IMR-90 (cell line): ENCODE data around the gene CABCOCO1. TPM values are rescaled to one million over a fixed set of nuclear protein-coding genes. Genes with fewer than 3 reads are reported as not detected.

Source experiments
- ATAC-seq: fragments of 200-7000 bp; cut with Tn5 transposase; 2 replicates; pipeline ENCODE4 v1.9.1; 2020; ENCODE audit warnings: low read depth, mild to moderate bottlenecking, moderate library complexity
- BruUV-seq: library from RNA; stranded (reverse); fragments of 400-500 nt; replicated peaks from 2 replicates; lab custom pipeline; 2021; lab: Mats Ljungman, UMichigan
- CTCF ChIA-PET: fragments of 300-600 bp; formaldehyde crosslinking; extraction: SDS; loops from one replicate; lab custom pipeline; 2021; ENCODE audit warnings: antibody characterized with exemption; lab: Yijun Ruan, JAX
- POLR2A ChIA-PET: fragments of 300-600 bp; sonication (Branson Sonifier 250); formaldehyde crosslinking; loops from one replicate; lab custom pipeline; 2022; ENCODE audit warnings: antibody characterized with exemption; ENCODE audit not compliant: unreplicated experiment; lab: Charles Lee
- DNase-seq: peaks from one replicate; pipeline ENCODE4 v3.0.0; 2013
- H2AFZ ChIP-seq: replicated peaks from 2 replicates; pipeline ENCODE3; 2013; ENCODE audit warnings: low read length, mild to moderate bottlenecking; ENCODE audit not compliant: poor library complexity
- H2AK5ac ChIP-seq: 2 replicates; pipeline ENCODE4 v1.6.1; 2013; ENCODE audit warnings: low read depth, low read length, inconsistent platforms
- H2AK9ac ChIP-seq: replicated peaks from 2 replicates; pipeline ENCODE3; 2013; ENCODE audit warnings: mild to moderate bottlenecking, low read depth, low read length, moderate library complexity; ENCODE audit not compliant: poor library complexity
- H2BK120ac ChIP-seq: 2 replicates; pipeline ENCODE4 v1.6.1; 2013; ENCODE audit warnings: low read depth, low read length, inconsistent platforms
- H2BK15ac ChIP-seq: 3 replicates; pipeline ENCODE4 v1.6.1; 2013; ENCODE audit warnings: low read depth, low read length, inconsistent platforms
- H2BK20ac ChIP-seq: 2 replicates; pipeline ENCODE4 v1.6.1; 2013; ENCODE audit warnings: low read depth, mild to moderate bottlenecking, inconsistent platforms, low read length, moderate library complexity
- H2BK5ac ChIP-seq: 2 replicates; pipeline ENCODE4 v1.6.1; 2013; ENCODE audit warnings: mild to moderate bottlenecking, low read depth, low read length, inconsistent platforms; ENCODE audit not compliant: poor library complexity, severe bottlenecking
- H3K14ac ChIP-seq: replicated peaks from 2 replicates; pipeline ENCODE4 v1.6.1; 2013; ENCODE audit warnings: low read depth, low read length, inconsistent platforms
- H3K18ac ChIP-seq: 2 replicates; pipeline ENCODE4 v1.6.1; 2013; ENCODE audit warnings: low read depth, low read length, control low read depth
- H3K23ac ChIP-seq: 2 replicates; pipeline ENCODE4 v1.6.1; 2013; ENCODE audit warnings: low read depth, low read length, inconsistent platforms
- H3K27ac ChIP-seq: 2 replicates; pipeline ENCODE4 v1.5.1; 2013; ENCODE audit warnings: mild to moderate bottlenecking, control low read depth, low read length; ENCODE audit not compliant: insufficient read depth
- H3K27me3 ChIP-seq: 2 replicates; pipeline ENCODE4 v1.6.1; 2013; ENCODE audit warnings: low read length; ENCODE audit not compliant: control insufficient read depth, insufficient read depth
- H3K36me3 ChIP-seq: 2 replicates; pipeline ENCODE4 v1.6.1; 2013; ENCODE audit warnings: low read length, mixed read lengths; ENCODE audit not compliant: control insufficient read depth, insufficient read depth
- H3K4ac ChIP-seq: 2 replicates; pipeline ENCODE4 v1.6.1; 2013; ENCODE audit warnings: low read depth, low read length, inconsistent platforms
- H3K4me1 ChIP-seq: 2 replicates; pipeline ENCODE4 v1.6.1; 2013; ENCODE audit warnings: low read length, mixed read lengths; ENCODE audit not compliant: control insufficient read depth, insufficient read depth
- H3K4me2 ChIP-seq: 2 replicates; pipeline ENCODE4 v1.6.1; 2013; ENCODE audit warnings: low read depth, mild to moderate bottlenecking, control low read depth, low read length, moderate library complexity
- H3K4me3 ChIP-seq: 2 replicates; pipeline ENCODE4 v1.5.1; 2013; ENCODE audit warnings: low read depth, mild to moderate bottlenecking, control low read depth, low read length, moderate library complexity; ENCODE audit not compliant: insufficient read depth
- H3K56ac ChIP-seq: 2 replicates; pipeline ENCODE4 v1.6.1; 2013; ENCODE audit warnings: low read length, inconsistent platforms; ENCODE audit not compliant: insufficient read depth; ENCODE audit errors: extremely low read depth
- H3K79me1 ChIP-seq, 2 experiments: 2 replicates each; pipeline ENCODE4 v1.6.1; 2013; ENCODE audit warnings: low read length in 2 of 2, inconsistent platforms in 1 of 2, low read depth in 1 of 2
- H3K9ac ChIP-seq: 2 replicates; pipeline ENCODE4 v1.6.1; 2013; ENCODE audit warnings: low read depth, low read length, control low read depth
- H3K9me1 ChIP-seq: 2 replicates; pipeline ENCODE4 v1.6.1; 2013; ENCODE audit warnings: low read length, inconsistent platforms; ENCODE audit not compliant: insufficient read depth
- H3K9me3 ChIP-seq: 2 replicates; pipeline ENCODE4 v1.6.1; 2013; ENCODE audit warnings: low read length; ENCODE audit not compliant: control insufficient read depth, insufficient read depth
- H4K20me1 ChIP-seq: 2 replicates; pipeline ENCODE4 v1.6.1; 2013; ENCODE audit warnings: low read length, inconsistent platforms; ENCODE audit not compliant: insufficient read depth
- H4K5ac ChIP-seq: 2 replicates; pipeline ENCODE4 v1.6.1; 2013; ENCODE audit warnings: mild to moderate bottlenecking, low read depth, low read length, control low read depth
- H4K8ac ChIP-seq, 2 experiments: 2 replicates each; pipeline ENCODE4 v1.6.1; 2013; ENCODE audit warnings: low read depth in 2 of 2, low read length in 2 of 2, control low read depth in 1 of 2, inconsistent platforms in 1 of 2
- H4K91ac ChIP-seq: 2 replicates; pipeline ENCODE4 v1.6.1; 2013; ENCODE audit warnings: low read depth, low read length, inconsistent platforms; ENCODE audit not compliant: insufficient read depth
- CEBPB ChIP-seq: IDR thresholded peaks from 2 replicates; pipeline ENCODE4 v1.6.1; 2012; ENCODE audit warnings: low read depth, low read length, improper control_type of control experiment
- MAFK ChIP-seq: IDR thresholded peaks from 2 replicates; pipeline ENCODE4 v1.6.1; 2012; ENCODE audit warnings: low read depth, low read length, improper control_type of control experiment
- NFE2L2 ChIP-seq: fragments of 150-350 bp; IDR thresholded peaks from 2 replicates; pipeline ENCODE4 v1.6.1; 2016; ENCODE audit warnings: low read depth, mild to moderate bottlenecking, low read length
- WGBS, 2 experiments: methylation state at CpG; one replicate each; pipeline versions ENCODE4 v1.1.5 to v1.1.7; 2013; ENCODE audit warnings: missing lambda C conversion rate in 2 of 2; ENCODE audit not compliant: insufficient read length in 1 of 2; ENCODE audit errors: extremely low coverage in 2 of 2; 5-methylcytosine and 5-hydroxymethylcytosine counted together
- dilution Hi-C: fragments of 300-500 bp; cut with HindIII; formaldehyde crosslinking; loops from one replicate; pipeline ENCODE4 v1.14.3; 2018; ENCODE audit warnings: low sequenced_read_pairs; ENCODE audit not compliant: unreplicated experiment
- in situ Hi-C: fragments of 300-500 bp; cut with MboI; formaldehyde crosslinking; loops from 3 replicates; pipeline ENCODE4 v1.14.3; 2019; ENCODE audit warnings: low sequenced_read_pairs, inconsistent platforms, mixed read lengths
- intact Hi-C: fragments of 100-400 bp; cut with micrococcal nuclease; formaldehyde crosslinking; loops from 2 replicates; pipeline ENCODE4 v1.10.0; 2022
- polyA plus RNA-seq, 3 experiments: library from polyadenylated mRNA; depleted of rRNA; stranded (reverse); fragments of >200 nt; gene quantifications; 2 replicates each; pipeline ENCODE4 v1.2.3, GENCODE V29; 2012; ENCODE audit warnings: low replicate concordance in 1 of 3
- total RNA-seq: library from RNA; depleted of rRNA; stranded (reverse); fragments of >200 nt; gene quantifications from 2 replicates; pipeline ENCODE4 v1.2.3, GENCODE V29; 2012

The CABCOCO1 gene
- total and polyA plus RNA-seq, 2 of the 4 experiments (the other 2 are of a cell fraction): 0.18 to 0.31 TPM

DNA sequence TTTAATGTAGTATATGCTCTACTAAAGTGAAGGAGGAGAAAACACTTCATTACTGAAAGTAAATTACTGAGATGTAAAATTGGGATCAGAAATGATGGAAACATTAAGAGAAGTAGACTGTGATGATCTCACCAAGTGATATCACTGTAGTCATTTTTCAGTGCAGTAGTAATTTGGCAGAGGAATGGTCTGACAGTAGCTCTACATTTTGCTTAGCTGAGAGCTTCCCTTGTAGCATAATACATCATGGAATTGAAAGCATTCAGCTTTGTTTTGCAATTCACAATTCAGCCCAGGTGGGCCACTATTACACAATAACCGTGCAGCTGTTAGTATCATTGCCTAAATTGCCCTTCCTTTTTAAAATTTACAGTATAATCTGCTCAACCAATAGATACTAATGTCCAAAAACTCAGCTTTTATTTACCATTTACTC, 19.4 kb upstream of the CABCOCO1 start:
- no peaks in the 10 kb centered on the region for H4K20me1 ChIP-seq
- H2BK5ac ChIP-seq: peak overlapping the region; percentile 85
- ATAC-seq (peak; percentile 82), DNase-seq (peak; percentile 85)
- no peak overlapping the region for H4K5ac ChIP-seq
- intact Hi-C loops (no loop called here), in situ Hi-C loops (no loop called here), dilution Hi-C loops (no loop called here)
- no peak overlapping the region for H3K27ac ChIP-seq
- no peaks in the 10 kb centered on the region for H3K9me1 ChIP-seq
- no peaks in the 10 kb centered on the region for H3K9me3 ChIP-seq
- H3K4me1 ChIP-seq: peaks cover 4% of the 10 kb centered on the region; the same call in 1 of the 2 replicates
- no peaks in the 10 kb centered on the region for H3K27me3 ChIP-seq
- no TSS peak for BruUV-seq
- H2AFZ ChIP-seq: no peak overlapping the region
- H3K14ac ChIP-seq: no peak overlapping the region
- H4K91ac ChIP-seq: no peak overlapping the region
- H3K23ac ChIP-seq: no peak overlapping the region
- H2BK15ac ChIP-seq: no peak overlapping the region
- H3K79me1 ChIP-seq: no peaks in the 10 kb centered on the region
- H3K4me3 ChIP-seq: no peak overlapping the region
- no peak overlapping the region for H3K56ac ChIP-seq
- no peak overlapping the region for H3K4ac ChIP-seq
- no CpG with 5 or more reads among the region's 1 CpG for WGBS, 2 experiments
- H2AK5ac ChIP-seq: no peak overlapping the region
- no peak overlapping the region for H3K9ac ChIP-seq
- H3K18ac ChIP-seq: no peak overlapping the region; the same call in 1 of the 2 replicates
- no peak overlapping the region for H2BK20ac ChIP-seq
- peak overlapping the region; percentile 19; the same call in 1 of the 2 replicates for H3K4me2 ChIP-seq
- H3K36me3 ChIP-seq: no peaks in the 10 kb centered on the region
- H4K8ac ChIP-seq: no peak overlapping the region
- CTCF ChIA-PET: interaction anchor here (0.6 kb wide), 2 partner anchors 122 to 136 kb away, joined by 3 to 5 read pairs; no protein-coding TSS in a partner anchor
- peak; percentile 91 for TF ChIP-seq CEBPB
- TF ChIP-seq NFE2L2: no peak
- TF ChIP-seq MAFK: peak; percentile 23; the same call in 1 of the 2 replicates
- H2BK120ac ChIP-seq: no peak overlapping the region
- POLR2A ChIA-PET: interaction anchor here (0.5 to 0.6 kb wide), 2 partner anchors 12 to 15 kb away, joined by 3 to 6 read pairs; no protein-coding TSS in a partner anchor
- H2AK9ac ChIP-seq: no peak overlapping the region
